HEK293T (cell line): Measurements from ENCODE around the gene CYP2R1.

Experiments used
- BHLHE40 ChIP-seq: fragments of 450-650 bp; IDR thresholded peaks from 2 replicates; pipeline ENCODE4 v1.6.1; 2016; ENCODE audit warnings: mild to moderate bottlenecking, moderate library complexity, borderline replicate concordance
- CTBP1 ChIP-seq: fragments of 450-650 bp; IDR thresholded peaks from 2 replicates; pipeline ENCODE4 v1.6.1; 2016; ENCODE audit warnings: borderline replicate concordance
- FOXA1 ChIP-seq: fragments of 450-650 bp; IDR thresholded peaks from 2 replicates; pipeline ENCODE4 v1.6.1; 2016; ENCODE audit warnings: mild to moderate bottlenecking
- FOXK2 ChIP-seq: fragments of 450-650 bp; IDR thresholded peaks from 2 replicates; pipeline ENCODE4 v1.6.1; 2016; ENCODE audit warnings: mild to moderate bottlenecking
- FOXM1 ChIP-seq: fragments of 450-650 bp; IDR thresholded peaks from 2 replicates; pipeline ENCODE4 v1.6.1; 2017; ENCODE audit warnings: mild to moderate bottlenecking, borderline replicate concordance
- SP1 ChIP-seq: fragments of 450-650 bp; IDR thresholded peaks from 2 replicates; pipeline ENCODE4 v1.6.1; 2017
- TARDBP ChIP-seq: fragments of 450-650 bp; IDR thresholded peaks from 2 replicates; pipeline ENCODE4 v1.6.1; 2016
- ZNF384 ChIP-seq: fragments of 450-650 bp; IDR thresholded peaks from 2 replicates; pipeline ENCODE4 v1.6.1; 2016

DNA sequence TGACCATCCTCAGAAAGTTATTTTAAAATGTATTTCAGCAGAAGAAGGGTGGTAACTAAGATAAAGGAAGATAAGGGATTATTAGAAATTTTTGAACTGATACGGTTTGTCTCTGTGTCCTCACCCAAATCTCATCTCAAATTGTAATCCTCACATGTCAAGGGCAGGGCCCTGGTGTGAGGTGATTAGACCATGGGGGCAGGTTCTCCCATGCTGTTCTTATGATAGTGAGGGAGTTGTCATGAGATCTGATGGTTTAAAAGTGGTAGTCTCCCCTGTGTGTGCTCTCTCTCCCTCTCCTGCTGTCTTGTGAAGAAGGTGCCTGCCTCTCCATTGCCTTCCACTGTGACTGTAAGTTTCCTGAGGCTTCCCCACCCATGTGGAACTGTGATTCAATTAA lies 36.1 kb downstream of the CYP2R1 start:
- no peak for TF ChIP-seq FOXA1
- no peak for TF ChIP-seq ZNF384
- TF ChIP-seq FOXM1: no peak
- no peak for TF ChIP-seq BHLHE40
- no peak for TF ChIP-seq FOXK2
- no peak for TF ChIP-seq CTBP1
- TF ChIP-seq SP1: no peak
- TF ChIP-seq TARDBP: no peak
